Thyroid gland (tissue), 4 donors: ENCODE data around the gene ACAD10.

Experiments
- POLR2A ChIP-seq, 2 donors: fragments of 450-650 bp; IDR thresholded peaks; one replicate each; pipeline ENCODE4 v1.6.1; 2017; ENCODE audit warnings: antibody characterized with exemption in 2 of 2, mild to moderate bottlenecking in 2 of 2, moderate library complexity in 1 of 2
- TF ChIP-seq, protein P1 (sequence below), 6 experiments: fragments of 200-600 bp in 3 of 6; fragments of 450-650 bp in 3 of 6; sonication (generic) in 3 of 6; IDR thresholded peaks; one replicate each; pipeline ENCODE4 v1.5.1; 2016 to 2019; ENCODE audit warnings: antibody characterized with exemption in 6 of 6, mild to moderate bottlenecking in 2 of 6, inconsistent platforms in 1 of 6, moderate library complexity in 1 of 6

DNA sequence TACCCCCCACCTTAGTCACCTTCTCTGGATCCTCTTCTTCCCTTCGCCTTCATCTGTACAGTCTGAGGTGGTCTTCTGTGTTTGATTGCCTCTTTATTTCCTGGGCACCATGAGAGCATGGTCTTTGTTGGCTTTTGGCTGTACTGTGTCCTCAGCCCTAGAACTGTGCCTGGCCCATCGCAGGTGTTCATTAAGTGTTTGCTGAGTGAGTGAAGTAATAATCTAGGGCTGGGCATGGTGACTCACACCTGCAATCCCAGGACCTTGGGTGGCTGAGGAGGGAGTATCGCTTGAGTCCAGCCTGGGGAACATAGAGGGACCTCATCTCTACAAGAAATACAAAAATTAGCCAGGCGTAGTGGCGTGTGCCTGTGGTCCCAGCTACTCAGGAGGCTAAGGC, 94.8 kb downstream of the ACAD10 start:
- TF ChIP-seq, protein P1, sequence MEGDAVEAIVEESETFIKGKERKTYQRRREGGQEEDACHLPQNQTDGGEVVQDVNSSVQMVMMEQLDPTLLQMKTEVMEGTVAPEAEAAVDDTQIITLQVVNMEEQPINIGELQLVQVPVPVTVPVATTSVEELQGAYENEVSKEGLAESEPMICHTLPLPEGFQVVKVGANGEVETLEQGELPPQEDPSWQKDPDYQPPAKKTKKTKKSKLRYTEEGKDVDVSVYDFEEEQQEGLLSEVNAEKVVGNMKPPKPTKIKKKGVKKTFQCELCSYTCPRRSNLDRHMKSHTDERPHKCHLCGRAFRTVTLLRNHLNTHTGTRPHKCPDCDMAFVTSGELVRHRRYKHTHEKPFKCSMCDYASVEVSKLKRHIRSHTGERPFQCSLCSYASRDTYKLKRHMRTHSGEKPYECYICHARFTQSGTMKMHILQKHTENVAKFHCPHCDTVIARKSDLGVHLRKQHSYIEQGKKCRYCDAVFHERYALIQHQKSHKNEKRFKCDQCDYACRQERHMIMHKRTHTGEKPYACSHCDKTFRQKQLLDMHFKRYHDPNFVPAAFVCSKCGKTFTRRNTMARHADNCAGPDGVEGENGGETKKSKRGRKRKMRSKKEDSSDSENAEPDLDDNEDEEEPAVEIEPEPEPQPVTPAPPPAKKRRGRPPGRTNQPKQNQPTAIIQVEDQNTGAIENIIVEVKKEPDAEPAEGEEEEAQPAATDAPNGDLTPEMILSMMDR (IDR thresholded peaks at IDR 0.05): no peak
- no peak for TF ChIP-seq POLR2A (IDR thresholded peaks at IDR 0.05)
